ENCODE measurements around the gene CTNNA2. TPM values are rescaled to one million over a fixed set of nuclear protein-coding genes. Genes with fewer than 3 reads are reported as not detected.

CTNNA2 gene
- total RNA-seq, 5 donors from 2014 or later (not counting 1 experiment from before 2014, with no cell fraction given), result not detected

GRCh38 chr2:79798776-79799175 is 285.9 kb downstream of the CTNNA2 start:
- no peaks in the 10 kb centered on the region for H3K9me3 ChIP-seq
- H3K36me3 ChIP-seq (ENCODE audit: control insufficient read depth in 2 of 2, extremely low read depth in 1 of 2, insufficient read depth in 1 of 2, low read length in 1 of 2), result no peaks in the 10 kb centered on the region
- no peak overlapping the region for H3K27ac Mint-ChIP-seq
- ChIA-PET CTCF (no interaction called here), POLR2A (no interaction called here)
- no peaks in the 10 kb centered on the region for H3K4me1 Mint-ChIP-seq
- no peak overlapping the region for H3K27ac ChIP-seq (ENCODE audit: low read length)
- H3K9me3 Mint-ChIP-seq, result peaks cover 4 to 16% (median 11%) of the 10 kb centered on the region in 3 donors
- ATAC-seq (replicated peaks in 1 of 4) (no peak), DNase-seq (no peak)
- WGBS (ENCODE audit: insufficient coverage), result no CpG with 5 or more reads among the region's 3 CpGs
- no peaks in the 10 kb centered on the region for H3K4me1 ChIP-seq (ENCODE audit: control insufficient read depth in 1 of 2, extremely low read depth in 1 of 2, insufficient read depth in 2 of 2, low read length in 2 of 2)
- H3K36me3 Mint-ChIP-seq, result no peaks in the 10 kb centered on the region
- H3K27me3 ChIP-seq (replicated peaks in 1 of 2; ENCODE audit: control insufficient read depth in 2 of 2, extremely low read depth in 1 of 2, insufficient read depth in 2 of 2, low read length in 1 of 2), result no peaks in the 10 kb centered on the region
- H3K4me3 Mint-ChIP-seq, result no peak overlapping the region
- no peak overlapping the region for H3K4me3 ChIP-seq (ENCODE audit: control insufficient read depth in 1 of 2, extremely low read depth in 1 of 2, low read length in 1 of 2)
- no peaks in the 10 kb centered on the region for H3K27me3 Mint-ChIP-seq

- no peaks in the 10 kb centered on the region for H3K4me1 Mint-ChIP-seq
- H3K36me3 Mint-ChIP-seq, result no peaks in the 10 kb centered on the region
- no peak overlapping the region for H3K4me3 ChIP-seq (ENCODE audit: control insufficient read depth in 1 of 2, extremely low read depth in 1 of 2, low read length in 1 of 2)
- H3K36me3 ChIP-seq (ENCODE audit: control insufficient read depth in 2 of 2, extremely low read depth in 1 of 2, insufficient read depth in 1 of 2, low read length in 1 of 2), result no peaks in the 10 kb centered on the region
- H3K9me3 ChIP-seq, result no peaks in the 10 kb centered on the region
- no peaks in the 10 kb centered on the region for H3K4me1 ChIP-seq (ENCODE audit: control insufficient read depth in 1 of 2, extremely low read depth in 1 of 2, insufficient read depth in 2 of 2, low read length in 2 of 2)
- H3K27me3 Mint-ChIP-seq, result no peaks in the 10 kb centered on the region
- POLR2A ChIA-PET, result no interaction called here
- ATAC-seq (replicated peaks in 1 of 4) (no peak), DNase-seq (no peak)
- H3K4me3 Mint-ChIP-seq, result no peak overlapping the region
- no peak overlapping the region for H3K27ac ChIP-seq (ENCODE audit: low read length)
- H3K27ac Mint-ChIP-seq, result no peak overlapping the region
- CTCF ChIA-PET, result interaction anchor here in 1 of 2 donors (0.7 kb wide), 2 partner anchors 26 to 121 kb away, joined by 3 read pairs; no protein-coding TSS in a partner anchor
- H3K27me3 ChIP-seq (replicated peaks in 1 of 2; ENCODE audit: control insufficient read depth in 2 of 2, extremely low read depth in 1 of 2, insufficient read depth in 2 of 2, low read length in 1 of 2), result no peaks in the 10 kb centered on the region
- peaks cover 4 to 16% (median 11%) of the 10 kb centered on the region in 3 donors for H3K9me3 Mint-ChIP-seq
These were observed 286.9 kb downstream of the CTNNA2 start for GRCh38 chr2:79799729-79800128.

GRCh38 chr2:79801082-79801481 is 288.2 kb downstream of the CTNNA2 start:
- no peaks in the 10 kb centered on the region for H3K27me3 ChIP-seq (replicated peaks in 1 of 2; ENCODE audit: control insufficient read depth in 2 of 2, extremely low read depth in 1 of 2, insufficient read depth in 2 of 2, low read length in 1 of 2)
- H3K36me3 Mint-ChIP-seq, result no peaks in the 10 kb centered on the region
- H3K27ac Mint-ChIP-seq, result no peak overlapping the region
- no peaks in the 10 kb centered on the region for H3K27me3 Mint-ChIP-seq
- H3K4me1 Mint-ChIP-seq, result no peaks in the 10 kb centered on the region
- POLR2A ChIA-PET, result no interaction called here
- CTCF ChIA-PET, result no interaction called here
- peaks cover 4 to 16% (median 8%) of the 10 kb centered on the region in 3 donors for H3K9me3 Mint-ChIP-seq
- H3K4me3 ChIP-seq (ENCODE audit: control insufficient read depth in 1 of 2, extremely low read depth in 1 of 2, low read length in 1 of 2), result no peak overlapping the region
- DNase-seq, result no peak
- no peaks in the 10 kb centered on the region for H3K9me3 ChIP-seq
- no peak overlapping the region for H3K27ac ChIP-seq (ENCODE audit: low read length)
- no peak overlapping the region for H3K4me3 Mint-ChIP-seq
- WGBS (ENCODE audit: insufficient coverage), result 46% methylated on average over 2 of the region's 3 CpGs
- ATAC-seq (replicated peaks in 1 of 4), result no peak
- H3K4me1 ChIP-seq (ENCODE audit: control insufficient read depth in 1 of 2, extremely low read depth in 1 of 2, insufficient read depth in 2 of 2, low read length in 2 of 2), result no peaks in the 10 kb centered on the region
- H3K36me3 ChIP-seq (ENCODE audit: control insufficient read depth in 2 of 2, extremely low read depth in 1 of 2, insufficient read depth in 1 of 2, low read length in 1 of 2), result no peaks in the 10 kb centered on the region

- no peak overlapping the region for H3K4me3 Mint-ChIP-seq
- WGBS (ENCODE audit: insufficient coverage), result 100% methylated on average over 2 of the region's 4 CpGs
- H3K4me3 ChIP-seq (ENCODE audit: control insufficient read depth in 1 of 2, extremely low read depth in 1 of 2, low read length in 1 of 2), result no peak overlapping the region
- no peak for ATAC-seq (replicated peaks in 1 of 4)
- peaks cover 18 to 23% (median 18%) of the 10 kb centered on the region in 3 donors for H3K9me3 Mint-ChIP-seq
- no peaks in the 10 kb centered on the region for H3K4me1 Mint-ChIP-seq
- no peaks in the 10 kb centered on the region for H3K36me3 Mint-ChIP-seq
- no peaks in the 10 kb centered on the region for H3K36me3 ChIP-seq (ENCODE audit: control insufficient read depth in 2 of 2, extremely low read depth in 1 of 2, insufficient read depth in 1 of 2, low read length in 1 of 2)
- no peak overlapping the region for H3K27ac Mint-ChIP-seq
- H3K4me1 ChIP-seq (ENCODE audit: control insufficient read depth in 1 of 2, extremely low read depth in 1 of 2, insufficient read depth in 2 of 2, low read length in 2 of 2), result no peaks in the 10 kb centered on the region
- ChIA-PET POLR2A (no interaction called here), CTCF (no interaction called here)
- DNase-seq, result no peak
- no peaks in the 10 kb centered on the region for H3K9me3 ChIP-seq
- H3K27ac ChIP-seq (ENCODE audit: low read length), result no peak overlapping the region
- H3K27me3 Mint-ChIP-seq, result no peaks in the 10 kb centered on the region
- H3K27me3 ChIP-seq (replicated peaks in 1 of 2; ENCODE audit: control insufficient read depth in 2 of 2, extremely low read depth in 1 of 2, insufficient read depth in 2 of 2, low read length in 1 of 2), result no peaks in the 10 kb centered on the region
These were observed 304.4 kb downstream of the CTNNA2 start for GRCh38 chr2:79817288-79817687.

- Mint-ChIP-seq H3K4me1 (no peaks in the 10 kb centered on the region), H3K27ac (no peak overlapping the region), H3K4me3 (no peak overlapping the region), H3K36me3 (no peaks in the 10 kb centered on the region), H3K9me3 (peaks cover 16 to 27% (median 24%) of the 10 kb centered on the region in 3 donors), H3K27me3 (no peaks in the 10 kb centered on the region)
- Histone ChIP-seq H3K27ac (ENCODE audit: low read length) (no peak overlapping the region), H3K27me3 (replicated peaks in 1 of 2; ENCODE audit: control insufficient read depth in 2 of 2, extremely low read depth in 1 of 2, insufficient read depth in 2 of 2, low read length in 1 of 2) (no peaks in the 10 kb centered on the region), H3K4me1 (ENCODE audit: control insufficient read depth in 1 of 2, extremely low read depth in 1 of 2, insufficient read depth in 2 of 2, low read length in 2 of 2) (no peaks in the 10 kb centered on the region), H3K36me3 (ENCODE audit: control insufficient read depth in 2 of 2, extremely low read depth in 1 of 2, insufficient read depth in 1 of 2, low read length in 1 of 2) (no peaks in the 10 kb centered on the region), H3K9me3 (no peaks in the 10 kb centered on the region), H3K4me3 (ENCODE audit: control insufficient read depth in 1 of 2, extremely low read depth in 1 of 2, low read length in 1 of 2) (no peak overlapping the region)
- no CpG with 5 or more reads among the region's 4 CpGs for WGBS (ENCODE audit: insufficient coverage)
- ChIA-PET CTCF (no interaction called here), POLR2A (no interaction called here)
- ATAC-seq (replicated peaks in 1 of 4) (no peak), DNase-seq (no peak)
These were observed 307.4 kb downstream of the CTNNA2 start for GRCh38 chr2:79820281-79820680.

GRCh38 chr2:79822136-79822535 is 309.3 kb downstream of the CTNNA2 start:
- ChIA-PET CTCF (no interaction called here), POLR2A (no interaction called here)
- ATAC-seq (replicated peaks in 1 of 4), result no peak
- DNase-seq, result no peak
- WGBS (ENCODE audit: insufficient coverage), result no CpG with 5 or more reads among the region's 2 CpGs
- Histone ChIP-seq H3K27ac (ENCODE audit: low read length) (no peak overlapping the region), H3K36me3 (ENCODE audit: control insufficient read depth in 2 of 2, extremely low read depth in 1 of 2, insufficient read depth in 1 of 2, low read length in 1 of 2) (no peaks in the 10 kb centered on the region), H3K4me3 (ENCODE audit: control insufficient read depth in 1 of 2, extremely low read depth in 1 of 2, low read length in 1 of 2) (no peak overlapping the region), H3K9me3 (no peaks in the 10 kb centered on the region), H3K4me1 (ENCODE audit: control insufficient read depth in 1 of 2, extremely low read depth in 1 of 2, insufficient read depth in 2 of 2, low read length in 2 of 2) (no peaks in the 10 kb centered on the region), H3K27me3 (replicated peaks in 1 of 2; ENCODE audit: control insufficient read depth in 2 of 2, extremely low read depth in 1 of 2, insufficient read depth in 2 of 2, low read length in 1 of 2) (no peaks in the 10 kb centered on the region)
- no peaks in the 10 kb centered on the region for H3K27me3 Mint-ChIP-seq
- no peaks in the 10 kb centered on the region for H3K4me1 Mint-ChIP-seq
- peaks cover 18 to 23% (median 19%) of the 10 kb centered on the region in 3 donors for H3K9me3 Mint-ChIP-seq
- no peak overlapping the region for H3K27ac Mint-ChIP-seq
- no peaks in the 10 kb centered on the region for H3K36me3 Mint-ChIP-seq
- no peak overlapping the region for H3K4me3 Mint-ChIP-seq

- WGBS (ENCODE audit: insufficient coverage), result 42% methylated on average over 2 of the region's 6 CpGs
- Histone ChIP-seq H3K9me3 (no peaks in the 10 kb centered on the region), H3K4me3 (ENCODE audit: control insufficient read depth in 1 of 2, extremely low read depth in 1 of 2, low read length in 1 of 2) (no peak overlapping the region), H3K4me1 (ENCODE audit: control insufficient read depth in 1 of 2, extremely low read depth in 1 of 2, insufficient read depth in 2 of 2, low read length in 2 of 2) (no peaks in the 10 kb centered on the region), H3K27ac (ENCODE audit: low read length) (no peak overlapping the region), H3K27me3 (replicated peaks in 1 of 2; ENCODE audit: control insufficient read depth in 2 of 2, extremely low read depth in 1 of 2, insufficient read depth in 2 of 2, low read length in 1 of 2) (no peaks in the 10 kb centered on the region), H3K36me3 (ENCODE audit: control insufficient read depth in 2 of 2, extremely low read depth in 1 of 2, insufficient read depth in 1 of 2, low read length in 1 of 2) (no peaks in the 10 kb centered on the region)
- Mint-ChIP-seq H3K36me3 (no peaks in the 10 kb centered on the region), H3K4me1 (no peaks in the 10 kb centered on the region), H3K9me3 (peaks cover 13 to 17% (median 14%) of the 10 kb centered on the region in 3 donors), H3K4me3 (no peak overlapping the region), H3K27ac (no peak overlapping the region), H3K27me3 (no peaks in the 10 kb centered on the region)
- ChIA-PET POLR2A (no interaction called here), CTCF (no interaction called here)
- no peak for DNase-seq
- ATAC-seq (replicated peaks in 1 of 4), result no peak
These were observed 311.4 kb downstream of the CTNNA2 start for GRCh38 chr2:79824086-79824786.
